GM19395 (cell line): Measurements from ENCODE around the gene MRPL3.

Experiments used
- ATAC-seq: cut with Tn5 transposase; IDR thresholded peaks from one replicate; pipeline ENCODE4 v1.9.1; 2021; ENCODE audit warnings: mild to moderate bottlenecking, moderate library complexity; ENCODE audit not compliant: unreplicated experiment

Gene MRPL3

GRCh38 chr3:131502530-131503319 lies at the start of gene MRPL3:
MRPL3 (minus strand) TSS chr3:131502971; CDS start chr3:131502821, 150 bp downstream.
- peak; percentile 96 for ATAC-seq

GRCh38 chr3:131551761-131552160 lies 49.0 kb upstream of the MRPL3 start:
- no peak for ATAC-seq

- ATAC-seq = no peak
These were observed 48.0 kb upstream of the MRPL3 start for GRCh38 chr3:131550562-131551465.

- no peak for ATAC-seq
These were observed 46.6 kb upstream of the MRPL3 start for GRCh38 chr3:131549340-131549739.

- no peak for ATAC-seq
These were observed 44.8 kb upstream of the MRPL3 start for GRCh38 chr3:131547585-131547984.

- no peak for ATAC-seq
These were observed 43.7 kb upstream of the MRPL3 start for GRCh38 chr3:131546441-131546840.

GRCh38 chr3:131544557-131544956 lies 41.8 kb upstream of the MRPL3 start:
- ATAC-seq = no peak

- ATAC-seq = no peak
These were observed 40.9 kb upstream of the MRPL3 start for GRCh38 chr3:131543714-131544113.

GRCh38 chr3:131541288-131541687 lies 38.5 kb upstream of the MRPL3 start:
- no peak for ATAC-seq

- ATAC-seq = no peak
These were observed 38.0 kb upstream of the MRPL3 start for GRCh38 chr3:131540821-131541220.

GRCh38 chr3:131540143-131540542 lies 37.4 kb upstream of the MRPL3 start:
- no peak for ATAC-seq

GRCh38 chr3:131538968-131539367 lies 36.2 kb upstream of the MRPL3 start:
- no peak for ATAC-seq

GRCh38 chr3:131537531-131537930 lies 34.8 kb upstream of the MRPL3 start:
- no peak for ATAC-seq

- no peak for ATAC-seq
These were observed 32.8 kb upstream of the MRPL3 start for GRCh38 chr3:131535596-131535995.

- ATAC-seq = no peak
These were observed 32.4 kb upstream of the MRPL3 start for GRCh38 chr3:131535131-131535530.

GRCh38 chr3:131532645-131533044 lies 29.9 kb upstream of the MRPL3 start:
- no peak for ATAC-seq

- ATAC-seq = no peak
These were observed 28.1 kb upstream of the MRPL3 start for GRCh38 chr3:131530843-131531242.

- ATAC-seq = no peak
These were observed 27.6 kb upstream of the MRPL3 start for GRCh38 chr3:131530388-131530787.

GRCh38 chr3:131526801-131527347 lies 24.1 kb upstream of the MRPL3 start:
- no peak for ATAC-seq

GRCh38 chr3:131518680-131519079 lies 15.9 kb upstream of the MRPL3 start:
- no peak for ATAC-seq

GRCh38 chr3:131505421-131505820 lies 2.6 kb upstream of the MRPL3 start:
- ATAC-seq = no peak

- ATAC-seq = peak; percentile 7
These were observed 507 bp upstream of the MRPL3 start for GRCh38 chr3:131503320-131503635.
